HG02938 (cell line): ENCODE data around the gene PRSS58.

Source experiments
- ATAC-seq: cut with Tn5 transposase; IDR thresholded peaks from one replicate; pipeline ENCODE4 v1.9.1; 2021; ENCODE audit warnings: mild to moderate bottlenecking, moderate library complexity; ENCODE audit not compliant: unreplicated experiment

The PRSS58 gene

GRCh38 chr7:142228537-142229104 is 29.2 kb downstream of the PRSS58 start:
- no peak for ATAC-seq
